Kidney capillary endothelial cell (primary cell): ENCODE measurements around the gene PCDHGC5.

ENCODE experiments used
- DNase-seq: peaks from one replicate; pipeline ENCODE4 v3.0.0-alpha.2; 2018; ENCODE audit warnings: low spot score

The PCDHGC5 gene

GRCh38 chr5:141512911-141513626, 24.2 kb downstream of the PCDHGC5 start:
- DNase-seq, result peak; percentile 48

- DNase-seq, result peak; percentile 73
Measured at GRCh38 chr5:141513627-141514329, 24.9 kb downstream of the PCDHGC5 start.

DNA sequence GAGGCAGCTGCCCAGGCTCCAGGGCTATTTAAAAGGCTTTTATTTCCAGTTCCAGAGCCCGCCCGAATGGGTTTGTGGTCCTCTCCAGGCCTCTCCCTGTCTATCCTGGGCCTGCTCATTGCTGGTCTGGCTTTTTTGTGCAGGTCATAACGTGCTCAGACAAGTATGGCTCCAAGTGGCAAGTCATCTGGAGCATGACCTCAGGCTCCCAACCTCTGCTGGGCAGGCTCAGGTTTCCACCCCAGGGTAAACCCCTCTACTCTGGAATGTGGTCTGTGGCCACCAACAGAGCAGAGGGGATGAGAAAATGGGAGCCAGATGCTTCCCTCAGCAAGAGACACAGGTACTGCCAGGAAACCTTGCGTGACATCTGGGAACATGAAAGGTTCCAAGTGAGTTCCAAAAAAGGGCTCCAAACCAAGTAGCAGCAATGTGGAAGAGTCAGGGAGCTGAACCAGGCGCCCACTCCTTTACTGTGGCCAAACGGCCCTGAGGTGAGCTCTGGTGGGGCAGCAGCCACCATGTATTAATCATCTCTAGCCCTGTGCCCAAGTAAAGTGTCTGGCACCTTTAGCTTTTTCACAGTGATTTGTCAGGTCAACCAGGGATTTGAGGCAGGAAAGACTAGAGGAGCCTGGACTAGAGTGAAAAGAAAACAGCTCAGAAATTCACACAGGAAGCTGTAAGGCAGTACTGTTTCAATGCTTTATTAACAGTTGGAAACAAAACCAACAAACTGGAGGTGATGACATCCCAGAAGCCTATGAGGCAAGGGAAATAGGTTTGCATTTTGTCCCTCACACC, 25.7 kb downstream of the PCDHGC5 start:
- DNase-seq, result no peak

DNA sequence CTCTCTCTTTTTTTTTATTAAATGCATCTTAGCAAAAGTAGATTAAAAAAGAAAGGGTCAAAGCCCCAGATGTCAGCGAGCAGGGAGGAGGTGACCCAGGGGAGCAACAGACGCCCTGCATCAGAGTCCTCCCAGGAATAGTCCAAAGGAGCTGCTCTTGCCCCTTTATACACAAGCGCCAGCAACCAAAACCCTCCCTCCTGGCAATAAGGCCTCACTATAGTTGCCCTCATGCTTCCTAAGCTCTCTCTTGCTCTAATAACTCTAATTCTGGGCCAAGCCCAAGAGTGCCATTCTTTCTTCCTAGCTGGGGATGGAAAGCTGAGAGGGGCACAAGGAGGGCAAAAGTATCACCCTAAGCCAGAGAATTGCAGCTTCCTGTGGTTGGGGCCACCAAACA, 26.3 kb downstream of the PCDHGC5 start:
- no peak for DNase-seq

DNA sequence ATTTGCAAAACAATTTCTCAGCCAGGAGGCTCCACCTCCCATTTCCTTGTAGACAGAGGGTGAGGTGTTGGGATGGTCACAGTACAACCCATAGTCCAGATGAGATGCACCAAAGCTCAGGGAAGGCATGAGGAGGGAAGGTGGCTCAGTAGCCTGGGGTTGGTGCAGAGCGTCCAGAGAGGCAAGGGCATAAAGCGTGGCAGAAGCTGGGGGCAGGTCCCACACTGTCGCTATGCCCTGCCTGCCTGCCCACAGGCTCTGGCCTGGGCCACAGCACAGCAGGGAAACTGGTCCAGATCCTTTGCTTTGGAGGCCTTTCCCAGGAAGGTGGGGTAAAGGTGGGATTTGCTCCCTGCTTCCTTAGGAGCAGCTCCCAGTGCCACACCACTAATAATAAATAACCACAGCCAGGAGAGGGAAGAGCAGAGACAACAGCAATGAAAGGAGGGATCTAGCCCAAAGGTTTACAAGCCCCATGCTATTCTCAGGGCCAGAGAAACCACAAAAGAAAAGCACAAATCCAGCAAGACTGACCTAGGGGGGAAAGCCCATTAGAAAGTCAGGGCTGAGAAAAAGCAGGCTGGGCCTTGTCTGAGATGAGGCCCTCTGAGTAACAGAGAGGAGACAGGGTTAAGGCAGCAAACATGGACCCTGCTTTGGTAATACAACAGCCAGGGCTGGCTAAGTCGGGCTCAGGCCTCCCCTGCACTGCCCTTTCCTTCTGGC, 27.2 kb downstream of the PCDHGC5 start:
- DNase-seq, result no peak

GRCh38 chr5:141516672-141517025, 27.8 kb downstream of the PCDHGC5 start:
- no peak for DNase-seq

GRCh38 chr5:141517312-141517711, 28.4 kb downstream of the PCDHGC5 start:
- DNase-seq, result no peak

- no peak for DNase-seq
Measured at GRCh38 chr5:141517880-141518617, 29.2 kb downstream of the PCDHGC5 start.

- DNase-seq, result no peak
Measured at GRCh38 chr5:141518618-141519015, 29.7 kb downstream of the PCDHGC5 start.

DNA sequence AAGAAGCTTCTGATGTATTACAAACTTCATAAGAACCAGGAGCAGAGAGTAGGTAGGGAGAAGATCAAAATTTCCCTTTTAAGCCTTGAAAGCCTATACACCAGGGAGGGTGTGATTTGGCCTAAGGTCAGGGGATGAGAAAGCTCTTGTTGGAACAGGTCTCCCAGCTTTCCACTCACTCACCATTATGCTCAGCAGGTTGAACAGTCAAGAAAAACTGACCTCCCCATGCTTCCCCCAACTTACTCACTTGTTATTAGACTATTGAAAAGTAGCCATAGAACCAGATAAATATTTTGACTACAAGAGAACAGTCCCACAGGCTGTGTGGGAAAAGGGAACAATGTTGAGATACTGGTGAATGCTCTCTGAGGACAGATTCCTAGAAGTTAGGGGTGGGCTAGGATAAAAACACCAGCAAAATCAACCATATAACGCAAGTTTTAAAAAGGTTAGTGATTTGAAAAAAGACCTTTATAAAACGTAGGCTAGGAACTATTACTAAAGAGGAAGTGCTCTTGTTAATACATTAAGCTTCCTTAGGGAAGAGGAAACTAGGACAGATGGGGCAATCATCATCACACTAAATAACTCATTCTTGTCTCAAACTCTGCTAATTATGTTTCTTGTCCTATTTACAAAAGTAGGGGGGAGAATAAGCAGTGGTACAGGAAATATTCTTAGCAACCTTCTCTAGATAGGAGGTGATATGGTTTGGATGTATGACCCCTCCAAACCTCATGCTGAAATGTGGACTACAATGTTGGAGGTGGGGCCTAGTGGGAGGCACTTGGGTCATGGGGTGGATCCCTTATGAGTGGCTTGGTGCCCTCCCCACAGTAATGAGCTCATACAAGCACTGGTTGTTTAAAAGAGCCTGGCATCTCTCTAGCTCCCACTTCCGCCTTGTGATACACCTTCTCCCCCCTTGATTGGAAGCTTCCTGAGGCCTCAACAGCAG, 31.0 kb downstream of the PCDHGC5 start:
- no peak for DNase-seq

- DNase-seq, result peak; percentile 95
Measured at GRCh38 chr5:141521244-141521781, 32.4 kb downstream of the PCDHGC5 start.

- DNase-seq, result no peak
Measured at GRCh38 chr5:141522301-141522700, 33.4 kb downstream of the PCDHGC5 start.

DNA sequence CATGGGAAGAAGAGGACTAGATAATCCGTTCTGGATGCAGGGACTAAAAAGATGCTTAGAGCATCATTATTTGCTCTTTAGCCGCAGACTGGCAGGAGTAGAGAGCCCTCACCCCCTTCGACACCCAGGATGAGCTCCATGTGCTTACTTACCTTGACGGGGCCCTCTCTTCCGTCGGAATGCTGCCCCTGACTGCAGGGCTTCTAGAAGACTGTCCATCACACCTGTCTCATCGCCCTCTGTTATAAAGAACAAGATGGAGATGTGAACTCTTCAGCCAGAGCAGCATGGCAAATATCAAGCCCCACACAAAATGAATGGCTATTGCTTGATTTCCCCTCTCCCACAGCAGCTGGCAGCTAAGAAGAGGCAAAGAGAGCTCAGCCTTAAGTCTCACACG, 35.1 kb downstream of the PCDHGC5 start:
- no peak for DNase-seq

- DNase-seq, result peak; percentile 90
Measured at GRCh38 chr5:141524604-141525597, 36.0 kb downstream of the PCDHGC5 start.

GRCh38 chr5:141525653-141526052, 36.8 kb downstream of the PCDHGC5 start:
- DNase-seq, result no peak

DNA sequence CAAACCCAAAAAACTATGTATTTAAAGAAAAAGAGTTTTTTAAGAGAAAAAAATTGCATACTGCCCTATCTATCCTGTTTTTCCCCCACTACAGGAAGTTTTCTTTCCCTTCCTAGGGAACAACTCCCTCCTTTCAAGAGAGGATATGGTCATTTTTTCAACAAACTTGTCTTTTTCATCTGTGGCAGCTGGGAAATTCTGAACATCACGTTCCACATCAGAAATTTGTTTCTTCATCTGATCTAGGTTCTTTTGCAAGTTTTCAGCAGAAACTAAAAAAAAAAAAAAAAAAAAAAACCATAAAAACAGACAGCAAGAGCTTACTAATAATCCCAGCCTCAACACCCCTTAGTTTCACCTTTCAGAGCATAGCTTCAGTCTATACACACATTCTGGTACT, 38.5 kb downstream of the PCDHGC5 start:
- DNase-seq, result no peak

GRCh38 chr5:141528291-141528984, 39.6 kb downstream of the PCDHGC5 start:
- no peak for DNase-seq

GRCh38 chr5:141529002-141529401, 40.1 kb downstream of the PCDHGC5 start:
- no peak for DNase-seq
